Measurements from ENCODE around the gene TSPAN33.
A peak's percentile ranks its signal among the peaks of the same experiment; 100 is the strongest.

TSPAN33 gene

DNA sequence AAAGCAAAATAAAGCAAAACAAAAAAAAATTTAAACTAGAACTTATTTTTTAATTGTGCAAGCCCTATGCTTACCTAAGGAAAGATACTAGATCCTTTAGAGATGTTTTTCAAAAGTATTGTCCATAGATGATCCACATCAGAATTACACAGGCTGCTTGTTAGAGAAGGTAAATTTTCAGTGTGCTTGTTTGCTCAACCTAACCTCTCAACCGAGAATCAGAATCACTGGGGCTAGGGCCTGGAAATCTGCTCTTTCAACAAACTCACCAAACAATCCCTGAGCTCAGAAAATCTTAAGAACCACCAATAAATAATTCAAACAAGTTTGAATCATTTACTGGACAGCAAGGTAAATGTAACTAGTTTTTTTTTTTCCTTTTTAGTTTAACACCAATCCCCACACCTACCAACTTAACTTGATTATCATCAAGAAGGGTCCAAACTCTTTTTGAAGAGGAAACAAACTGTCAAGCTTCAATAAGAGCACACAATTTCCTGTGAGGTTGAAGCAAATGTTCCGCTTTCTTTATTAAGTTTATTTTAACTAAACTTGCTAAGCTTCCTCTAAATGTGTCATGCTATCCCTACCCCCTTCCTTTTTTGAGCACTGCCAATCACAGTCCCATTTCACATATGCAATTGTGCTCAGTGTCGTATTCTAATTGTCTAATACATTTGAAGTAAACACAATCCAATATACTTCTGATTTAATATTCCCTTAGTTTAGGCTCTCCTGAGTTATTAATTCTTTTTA is 7.4 kb upstream of the TSPAN33 start:
- no peak for DNase-seq

DNA sequence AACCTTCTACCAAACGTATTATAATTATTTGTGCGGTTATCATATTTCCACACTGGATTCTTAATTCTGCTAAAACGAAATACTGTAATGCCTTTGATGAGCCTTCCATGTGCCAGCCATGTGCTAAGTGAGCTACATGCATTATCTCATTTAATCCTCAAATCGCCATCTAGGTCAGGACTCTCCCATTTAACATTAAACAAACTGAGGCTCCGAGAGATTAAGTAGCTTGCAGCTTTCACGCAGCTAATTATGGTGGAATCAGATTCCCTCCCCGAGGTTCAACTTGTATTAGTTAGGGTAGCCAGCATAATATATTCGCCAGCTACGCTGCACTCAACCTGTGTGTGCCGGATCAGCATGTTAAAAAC is 798 bp upstream of the TSPAN33 start:
- no peak for DNase-seq

DNA sequence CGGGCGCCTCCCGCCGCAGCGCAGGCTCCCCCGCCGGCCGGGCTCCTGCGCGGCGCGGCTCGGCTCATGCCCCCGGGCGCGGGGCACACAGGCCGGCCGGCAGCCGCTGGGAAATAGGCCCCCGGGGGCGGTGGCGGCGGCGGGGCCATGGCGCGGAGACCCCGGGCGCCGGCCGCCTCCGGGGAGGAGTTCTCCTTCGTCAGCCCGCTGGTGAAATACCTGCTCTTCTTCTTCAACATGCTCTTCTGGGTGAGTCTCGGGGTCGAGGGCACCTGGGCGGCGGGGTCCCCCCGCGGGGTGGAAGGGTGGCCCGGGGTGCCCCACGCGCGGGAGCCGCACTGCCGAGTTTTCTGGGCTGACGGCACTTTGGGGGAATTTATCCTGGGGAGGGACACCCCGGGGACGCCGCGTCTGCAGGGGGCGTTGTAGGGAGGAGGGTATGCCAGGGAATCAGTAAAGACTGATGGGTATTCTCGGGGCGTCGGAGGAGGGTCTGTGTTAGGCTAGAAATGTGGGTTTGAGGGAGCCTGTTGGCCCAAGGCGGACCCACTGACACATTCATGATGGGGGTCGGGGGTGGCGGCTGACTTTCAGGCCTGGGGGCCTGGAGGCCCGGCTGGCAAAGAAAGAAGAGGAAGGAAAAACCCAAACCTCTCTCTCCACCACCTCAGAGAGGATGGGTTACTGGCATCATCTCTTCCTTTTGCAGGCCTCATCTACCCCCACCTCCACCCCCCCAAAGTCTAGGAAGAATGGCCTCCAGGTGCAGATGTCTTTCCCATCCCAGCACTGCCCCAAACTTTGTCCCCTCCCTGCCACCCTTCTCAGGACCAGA is 544 bp downstream of the TSPAN33 start:
- DNase-seq, result no peak

DNA sequence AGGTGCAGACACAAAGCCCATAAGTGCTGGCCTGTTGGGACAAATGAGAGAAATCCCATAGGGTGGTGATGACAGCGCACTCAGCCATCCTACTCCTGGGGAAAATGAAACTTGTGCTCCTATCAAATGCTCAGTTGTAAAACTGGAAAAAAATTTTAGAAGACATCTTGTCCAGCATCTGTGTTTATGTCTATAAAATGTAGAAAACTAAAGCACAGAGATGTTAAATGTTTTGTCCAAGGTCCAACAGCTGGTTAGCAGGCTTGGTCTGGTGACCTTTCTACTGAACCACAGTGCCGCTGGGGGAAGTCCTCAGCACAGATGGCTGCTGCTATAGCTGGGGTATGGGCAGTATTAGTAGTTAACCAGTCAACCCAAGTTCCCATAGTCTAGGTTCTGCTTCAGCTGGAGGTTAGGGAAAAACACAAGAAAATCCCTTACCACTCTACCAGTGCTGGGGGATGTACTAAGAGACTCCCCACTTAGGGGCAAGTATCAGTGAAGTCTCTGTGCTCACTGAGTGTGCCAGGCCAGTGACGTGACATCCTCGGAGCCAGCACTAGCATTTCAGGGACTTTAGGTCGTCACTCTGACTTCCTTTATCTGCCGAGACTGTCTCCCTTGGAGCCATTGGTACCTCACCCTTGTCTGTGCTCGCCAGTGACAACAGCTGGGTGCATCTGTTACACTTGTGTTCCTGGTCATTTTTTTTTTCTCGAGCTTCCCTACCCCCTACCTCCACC is 1.9 kb downstream of the TSPAN33 start:
- no peak for DNase-seq

DNA sequence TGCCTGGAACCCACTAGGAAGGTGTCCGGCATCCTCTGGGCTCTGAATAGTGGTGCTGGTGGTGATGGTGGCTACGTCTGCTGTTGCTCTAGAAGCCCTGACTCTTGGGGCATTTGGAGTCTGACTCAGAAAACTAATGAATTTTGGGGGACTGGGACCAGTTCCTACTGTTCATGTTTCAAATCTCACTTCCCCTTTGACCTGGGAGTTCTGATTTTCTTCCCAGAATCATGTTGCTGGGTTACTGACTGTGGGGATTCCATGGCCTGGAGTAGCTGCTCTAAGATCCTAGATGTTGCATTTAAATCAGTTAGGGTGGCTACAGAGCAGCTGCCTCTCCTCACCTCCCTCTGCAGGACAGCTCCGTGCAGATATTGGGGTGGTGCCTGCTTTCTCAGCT is 3.2 kb downstream of the TSPAN33 start:
- no peak for DNase-seq

DNA sequence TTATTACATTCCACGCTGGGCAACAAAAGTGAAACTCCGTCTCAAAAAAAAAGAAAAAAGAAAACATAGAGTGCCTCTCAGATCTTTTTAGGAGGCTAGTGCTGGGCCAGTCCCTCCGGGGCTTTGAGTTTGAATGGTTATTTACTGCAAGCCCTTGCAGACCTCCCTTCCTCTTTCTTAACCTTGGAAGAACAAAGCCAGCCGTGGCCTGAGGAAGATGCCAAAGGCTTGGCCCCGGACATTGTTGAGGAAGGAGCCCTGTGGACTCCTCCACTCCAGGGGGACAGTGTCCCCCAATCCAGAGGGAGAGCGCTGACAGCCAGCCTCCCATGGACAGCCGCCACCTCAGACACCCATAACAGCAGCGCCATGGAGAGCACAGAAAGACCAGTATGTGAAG is 5.0 kb downstream of the TSPAN33 start:
- DNase-seq, result no peak

DNA sequence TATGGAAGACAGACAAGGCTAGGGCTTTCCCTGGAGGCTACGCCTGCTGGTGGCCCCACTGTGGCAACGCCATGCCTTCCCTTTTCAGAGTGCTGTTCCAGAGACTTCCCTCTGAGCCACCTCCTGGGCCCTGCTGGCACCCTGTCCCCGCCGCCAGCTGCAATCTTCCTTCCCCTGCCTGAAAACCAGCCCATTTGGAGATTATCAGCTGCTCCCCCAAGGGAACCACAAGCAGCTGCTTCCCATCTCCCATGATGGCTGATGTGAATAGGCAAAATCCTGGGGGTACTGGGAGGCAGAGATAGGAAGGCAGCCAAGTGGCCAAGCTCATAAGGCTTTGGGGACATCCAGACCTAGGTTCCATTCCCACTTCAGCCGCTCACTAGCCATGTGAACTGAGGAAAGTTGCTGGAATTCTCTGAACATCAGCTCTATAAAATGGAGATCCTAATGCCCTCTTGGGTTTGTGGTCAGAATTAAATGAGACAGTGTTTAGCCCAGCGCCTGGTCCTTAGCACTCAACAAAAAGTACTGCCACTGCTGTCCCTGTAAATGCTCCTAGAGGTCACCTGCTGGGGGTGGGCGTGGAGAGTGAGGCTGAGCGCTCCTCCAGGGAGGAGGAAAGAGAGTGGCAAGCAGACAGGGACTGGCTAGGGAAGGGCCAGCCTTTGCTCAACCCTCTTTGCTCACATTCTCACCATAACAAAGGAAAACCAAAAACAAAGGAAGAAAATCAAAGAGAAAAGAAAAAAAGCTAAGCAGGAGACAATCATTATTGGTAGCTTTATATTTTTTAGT is 5.9 kb downstream of the TSPAN33 start:
- no peak for DNase-seq

DNA sequence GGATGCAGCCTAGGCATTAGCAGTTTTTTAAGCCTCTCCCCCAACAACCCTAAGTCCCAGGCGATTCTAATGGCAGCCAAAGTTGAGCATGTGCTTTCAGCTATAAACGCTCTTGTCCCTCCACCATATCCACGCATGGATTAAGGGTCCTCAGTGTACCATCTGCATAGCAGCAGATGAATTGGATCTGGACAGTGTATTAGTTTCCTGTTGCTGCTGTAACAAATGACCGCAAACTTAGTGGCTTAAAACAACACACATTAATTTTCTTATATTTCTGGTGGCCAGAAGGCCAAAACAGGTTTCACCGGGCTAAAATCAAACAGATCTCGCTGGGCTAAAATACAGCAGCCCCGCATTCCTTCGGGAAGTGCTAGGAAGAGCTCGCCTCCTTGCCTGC is 13.1 kb downstream of the TSPAN33 start:
- DNase-seq, result no peak

DNA sequence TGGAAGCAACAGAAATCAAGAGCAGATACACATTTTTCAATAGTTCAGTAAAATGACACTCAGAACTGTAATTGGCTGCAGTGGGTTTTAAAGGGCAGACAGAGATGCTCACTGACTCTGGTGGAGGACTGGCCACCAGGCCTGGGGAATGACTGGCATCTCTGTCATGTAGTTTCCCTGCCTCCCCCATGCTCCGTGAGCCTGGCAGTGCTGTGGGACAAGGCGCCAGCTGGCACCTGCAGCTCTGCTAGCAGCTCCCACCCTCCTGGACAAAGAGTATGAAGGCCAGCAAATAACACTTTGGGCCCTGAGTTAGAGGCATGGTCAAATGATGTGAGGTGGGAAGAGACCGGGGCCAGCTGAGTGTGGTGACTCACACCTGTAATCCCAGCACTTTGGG is 15.0 kb downstream of the TSPAN33 start:
- no peak for DNase-seq

DNA sequence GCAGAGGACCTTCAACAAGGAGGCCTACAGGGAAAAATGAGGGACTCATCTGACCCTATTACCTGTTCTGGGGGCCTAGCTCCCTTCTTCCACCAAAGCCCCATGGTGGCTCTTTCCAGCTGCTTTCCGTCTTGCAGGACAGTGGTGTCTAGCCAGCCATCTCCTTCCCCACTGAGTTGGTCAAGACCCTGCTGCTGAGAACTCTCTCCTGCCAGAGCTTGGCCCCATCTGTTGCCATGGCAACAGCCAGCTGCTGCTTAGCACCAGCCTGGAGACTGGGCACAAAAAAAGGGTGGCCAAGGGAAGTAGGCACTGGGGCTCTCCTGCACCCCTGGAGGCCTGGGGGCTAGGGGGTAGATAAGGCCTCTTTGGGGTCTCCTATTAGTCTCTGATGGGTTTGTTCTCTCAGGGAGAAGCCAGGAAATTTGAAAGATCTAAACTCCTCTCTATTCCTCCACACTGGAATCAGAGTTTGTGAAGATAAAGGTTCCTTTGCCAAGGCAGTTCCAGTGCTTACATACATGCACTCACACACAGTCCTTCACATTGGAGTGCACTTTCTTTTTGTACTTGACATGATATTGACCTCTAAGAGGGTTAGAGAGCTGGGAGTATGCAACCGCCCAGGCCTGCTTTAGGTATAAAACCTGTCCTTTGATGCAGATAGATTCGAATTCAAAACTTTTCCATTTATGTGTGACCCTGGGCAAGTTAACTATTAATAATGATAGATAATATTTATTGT is 15.8 kb downstream of the TSPAN33 start:
- DNase-seq, result no peak

DNA sequence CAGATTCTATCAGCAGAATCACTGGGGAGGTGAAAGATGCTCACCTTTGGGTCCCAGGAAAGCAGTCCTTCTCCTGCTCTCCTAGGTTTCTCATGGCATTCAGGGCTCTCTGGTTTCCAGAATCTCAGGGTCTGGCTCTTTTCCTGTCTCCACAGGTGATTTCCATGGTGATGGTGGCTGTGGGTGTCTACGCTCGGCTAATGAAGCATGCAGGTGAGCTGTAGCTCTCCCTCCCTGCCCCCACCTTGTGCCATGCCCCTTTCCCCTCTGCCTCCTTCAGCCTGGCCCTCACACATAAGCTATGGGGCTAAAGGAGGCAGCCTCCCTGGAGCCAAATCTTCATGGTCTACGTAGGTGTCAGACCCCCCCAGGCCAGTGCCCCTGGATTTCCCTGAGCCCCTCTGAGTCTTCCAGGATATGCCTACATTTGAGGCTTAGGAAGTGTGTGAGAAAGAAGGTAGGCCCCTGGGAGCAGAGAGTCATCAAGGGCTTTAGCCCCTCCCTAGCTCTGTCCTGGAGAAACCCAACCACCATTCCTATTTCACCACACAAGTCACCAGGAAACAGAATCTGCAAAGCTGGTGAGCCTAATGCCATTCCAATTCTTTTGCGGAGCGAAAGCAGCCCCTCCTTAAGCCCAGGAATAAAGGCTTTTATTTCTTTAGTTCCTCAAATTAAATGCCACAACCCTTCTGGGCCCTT is 17.2 kb downstream of the TSPAN33 start:
- DNase-seq, result no peak

DNA sequence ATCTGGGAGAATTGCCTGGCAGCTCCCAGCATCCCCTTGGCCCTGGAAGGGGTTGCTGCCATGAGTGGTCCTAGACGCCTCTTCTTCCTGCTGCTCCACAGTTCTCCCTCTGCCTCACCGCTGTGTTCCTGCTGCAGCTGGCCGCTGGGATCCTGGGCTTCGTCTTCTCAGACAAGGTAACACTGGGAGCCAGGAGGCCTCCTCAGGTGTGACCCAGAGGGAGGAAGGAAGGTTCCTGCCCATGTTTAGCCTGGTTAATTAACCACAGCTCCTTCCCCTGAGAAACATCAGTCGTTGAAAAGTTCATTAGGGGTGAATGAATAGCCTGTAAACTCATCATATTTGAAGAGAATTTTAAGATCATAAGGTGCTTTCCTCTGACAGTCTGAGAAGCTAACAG is 18.2 kb downstream of the TSPAN33 start:
- no peak for DNase-seq

DNA sequence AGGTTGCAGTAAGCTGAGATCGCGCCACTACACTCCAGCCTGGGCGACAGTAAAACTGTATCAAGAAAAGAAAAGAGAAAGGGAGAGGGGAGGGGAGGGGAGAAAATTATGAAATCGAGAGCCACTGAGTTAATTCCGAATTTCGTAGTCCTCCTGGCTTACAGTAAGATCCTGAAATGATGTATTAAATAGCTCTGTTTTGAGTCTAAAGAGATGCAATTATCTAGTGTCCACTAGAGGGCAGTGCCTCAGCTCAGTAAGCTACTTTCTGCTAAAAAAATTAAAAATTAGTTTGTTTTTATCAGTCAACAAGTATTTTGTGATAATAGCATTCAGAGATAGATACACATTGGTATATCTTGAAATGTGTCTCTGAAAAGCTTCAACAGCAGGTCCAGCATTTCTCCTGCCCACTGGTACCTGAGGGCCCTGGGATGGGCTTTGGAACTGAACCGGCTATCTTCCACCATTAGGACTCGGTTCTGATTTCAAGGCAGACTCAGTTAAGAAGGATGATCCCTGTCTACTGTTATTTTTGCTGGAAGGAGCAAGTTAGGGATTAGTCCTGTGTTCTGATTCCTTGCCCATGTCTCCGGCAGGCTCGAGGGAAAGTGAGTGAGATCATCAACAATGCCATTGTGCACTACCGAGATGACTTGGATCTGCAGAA is 19.5 kb downstream of the TSPAN33 start:
- peak; percentile 38 for DNase-seq

DNA sequence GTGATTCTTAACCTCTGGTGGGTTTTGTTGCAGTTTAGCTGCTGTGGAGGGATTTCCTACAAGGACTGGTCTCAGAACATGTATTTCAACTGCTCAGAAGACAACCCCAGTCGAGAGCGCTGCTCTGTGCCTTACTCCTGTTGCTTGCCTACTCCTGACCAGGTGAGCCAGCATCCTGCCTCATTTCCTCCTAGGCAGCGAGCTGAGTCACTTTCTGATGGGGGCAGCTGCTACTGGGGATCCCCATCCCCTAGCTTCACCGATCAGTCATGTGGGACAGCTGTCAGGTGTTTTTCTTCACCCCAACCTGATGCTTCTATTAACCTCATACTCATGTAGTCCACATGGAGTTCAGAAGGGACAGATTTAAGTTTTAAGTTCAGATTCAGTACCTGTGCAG is 22.2 kb downstream of the TSPAN33 start:
- DNase-seq, result no peak

DNA sequence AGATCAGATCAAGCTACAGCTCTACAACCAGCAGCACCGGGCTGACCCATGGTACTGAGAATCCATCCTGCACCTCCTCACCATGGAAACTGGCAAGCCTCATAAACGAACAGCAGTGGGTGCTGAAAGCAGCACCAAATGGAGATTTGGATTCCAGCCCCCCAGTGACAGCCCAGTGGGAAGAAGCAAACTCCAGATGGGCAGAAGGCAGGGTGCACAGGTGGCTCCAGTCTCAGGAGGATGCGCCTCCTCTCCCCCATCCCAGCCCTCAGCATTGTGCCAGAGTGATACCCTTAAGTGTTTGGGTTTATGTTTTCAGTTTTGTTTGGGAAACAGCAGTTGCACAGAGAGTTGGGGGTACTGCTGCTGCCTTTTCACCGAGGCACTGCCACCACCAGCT is 23.3 kb downstream of the TSPAN33 start:
- no peak for DNase-seq

DNA sequence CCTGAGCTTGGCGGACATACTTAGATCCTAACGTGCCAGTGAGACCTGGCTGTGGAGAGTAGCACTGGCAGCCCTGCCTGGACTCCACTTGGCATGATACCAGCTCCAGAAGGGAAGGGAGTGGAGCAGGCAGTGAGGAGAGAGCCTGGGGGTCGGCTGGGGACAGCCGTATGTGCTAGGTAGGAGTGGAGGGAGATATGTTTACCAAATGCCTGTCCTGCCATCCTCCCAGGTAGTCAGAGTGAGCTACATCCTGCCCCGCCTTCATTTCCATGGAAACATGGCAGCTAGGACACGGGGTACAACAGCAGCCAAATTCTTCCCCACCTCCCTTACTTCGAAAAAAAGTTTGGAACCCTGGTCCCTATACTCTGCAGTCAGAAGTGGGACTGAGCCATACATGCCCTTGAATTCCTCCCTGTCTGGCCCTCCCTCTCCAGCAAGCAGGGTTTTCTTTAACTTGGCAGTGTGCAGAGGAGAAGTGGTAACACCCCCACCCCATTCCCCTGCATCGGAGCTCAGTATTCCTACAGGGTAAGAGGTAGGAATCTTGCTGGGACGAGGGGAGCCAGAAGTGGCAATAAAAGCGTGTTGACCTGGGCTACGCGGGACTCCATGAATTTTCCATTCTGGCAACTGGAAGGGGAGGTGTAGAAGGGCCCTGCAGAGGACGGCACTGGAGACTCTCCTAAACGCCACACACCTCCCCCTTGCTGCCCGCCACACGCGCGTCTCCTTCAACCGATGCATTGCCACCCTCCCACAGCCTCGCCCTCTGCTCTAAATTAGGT is 23.9 kb downstream of the TSPAN33 start:
- DNase-seq, result no peak

DNA sequence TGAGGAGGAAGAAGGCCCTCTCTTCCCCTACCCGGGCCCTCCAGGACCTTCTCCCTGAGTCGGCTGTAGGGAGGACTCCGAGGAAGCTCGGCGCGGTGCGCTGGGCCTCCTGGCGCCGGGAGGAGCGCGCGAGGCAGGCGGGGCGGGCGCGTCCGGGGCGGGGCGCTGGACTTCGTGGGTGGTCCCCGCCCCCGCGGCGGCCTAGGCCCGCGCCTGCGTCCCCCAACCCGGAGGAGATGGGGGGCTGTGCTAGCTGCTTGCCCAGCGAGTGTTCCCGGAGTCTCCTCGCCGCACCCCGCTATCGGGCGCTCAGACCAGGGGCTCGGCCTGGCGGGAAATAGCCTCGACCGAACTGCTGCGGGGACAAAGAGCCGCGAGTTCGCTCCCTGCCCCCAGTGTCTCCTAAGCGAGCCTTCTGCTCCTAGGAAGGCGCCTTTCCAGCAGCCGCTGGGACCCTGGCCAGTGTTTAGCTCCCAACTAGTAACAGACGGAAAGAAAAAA is 24.7 kb downstream of the TSPAN33 start:
- no peak for DNase-seq

DNA sequence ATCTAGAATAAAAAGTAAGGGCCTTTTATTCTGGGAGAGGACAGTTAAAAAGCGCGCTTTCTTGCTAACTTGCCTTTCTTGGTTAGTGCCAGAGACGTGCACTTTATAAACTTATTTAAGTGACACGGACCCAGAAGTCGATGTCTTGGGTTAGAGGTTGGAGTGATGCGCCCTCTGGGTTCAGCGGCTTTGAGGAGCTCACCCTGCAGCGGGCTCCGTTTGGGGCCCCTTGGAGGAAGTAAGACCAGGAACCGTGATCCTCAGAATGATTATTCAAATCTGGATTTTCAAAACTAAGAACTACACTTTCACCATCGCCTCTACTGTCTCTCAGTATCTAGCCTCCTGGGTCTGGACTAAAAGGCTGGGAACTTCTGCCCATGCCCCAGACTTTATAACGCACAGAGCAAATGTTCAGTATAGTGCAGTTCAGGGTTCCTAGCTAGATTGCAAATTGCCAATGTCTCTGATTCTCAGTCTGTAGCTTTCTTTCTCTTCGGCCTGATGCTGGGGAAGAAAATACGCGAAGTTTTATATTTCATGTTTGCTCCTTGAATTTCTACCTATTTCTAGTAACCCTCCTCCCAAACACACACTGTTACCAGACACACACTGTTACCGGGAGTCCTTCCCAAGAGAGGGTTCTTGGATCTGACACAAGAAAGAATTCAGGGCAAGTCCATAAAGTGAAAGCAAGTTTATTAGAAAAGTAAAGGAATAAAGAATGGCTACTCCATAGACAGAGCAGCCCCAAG is 25.4 kb downstream of the TSPAN33 start:
- DNase-seq, result no peak

DNA sequence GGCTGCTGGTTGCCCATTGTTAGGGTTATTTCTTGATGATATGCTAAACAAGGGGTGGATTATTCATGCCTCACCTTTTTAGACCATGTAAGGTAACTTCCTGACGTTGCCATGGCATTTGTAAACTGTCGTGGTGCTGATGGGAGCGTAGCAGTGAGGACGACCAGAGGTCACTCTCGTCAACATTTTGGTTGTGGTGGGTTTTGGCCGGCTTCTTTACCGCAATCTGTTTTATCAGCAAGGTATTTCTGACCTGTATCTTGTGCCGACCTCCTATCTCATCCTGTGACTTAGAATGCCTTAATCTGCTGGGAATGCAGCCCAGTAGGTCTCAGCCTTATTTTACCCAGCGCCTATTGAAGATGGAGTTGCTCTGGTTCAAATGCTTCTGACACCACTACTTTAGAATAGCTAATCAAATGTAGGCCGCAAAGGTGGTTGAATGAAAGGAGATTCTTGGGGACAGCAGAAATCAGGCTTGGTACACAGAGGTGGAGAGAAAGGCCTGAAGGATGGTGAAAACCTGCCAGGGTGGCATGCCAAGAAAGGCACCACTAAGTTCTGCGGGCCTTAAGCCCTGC is 26.0 kb downstream of the TSPAN33 start:
- DNase-seq, result no peak

Data from HCEC 1CT (cell line).